HG03520 (cell line): Measurements from ENCODE around the gene CCN5.

Experiments
- ATAC-seq: cut with Tn5 transposase; IDR thresholded peaks from one replicate; pipeline ENCODE4 v1.9.1; 2021; ENCODE audit warnings: mild to moderate bottlenecking, moderate library complexity; ENCODE audit not compliant: unreplicated experiment

Gene CCN5

DNA sequence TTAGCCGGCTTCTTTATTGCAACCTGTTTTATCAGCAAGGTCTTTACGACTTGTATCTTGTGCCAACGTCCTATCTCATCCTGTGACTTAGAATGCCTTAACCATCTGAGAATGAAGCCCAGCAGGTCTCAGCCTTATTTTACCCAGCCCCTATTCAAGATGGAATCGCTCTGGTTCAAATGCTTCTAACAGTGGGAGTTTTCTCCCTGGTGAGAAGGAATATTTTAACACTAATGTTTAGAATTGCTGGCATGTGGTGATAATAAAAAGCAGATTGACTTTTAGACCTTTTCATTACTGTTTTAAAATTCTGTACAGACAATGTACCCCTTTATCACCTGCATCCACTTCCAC, 20.6 kb downstream of the CCN5 start:
- no peak for ATAC-seq

- ATAC-seq = no peak
Observed at GRCh38 chr20:44736170-44737021, 21.2 kb downstream of the CCN5 start.

DNA sequence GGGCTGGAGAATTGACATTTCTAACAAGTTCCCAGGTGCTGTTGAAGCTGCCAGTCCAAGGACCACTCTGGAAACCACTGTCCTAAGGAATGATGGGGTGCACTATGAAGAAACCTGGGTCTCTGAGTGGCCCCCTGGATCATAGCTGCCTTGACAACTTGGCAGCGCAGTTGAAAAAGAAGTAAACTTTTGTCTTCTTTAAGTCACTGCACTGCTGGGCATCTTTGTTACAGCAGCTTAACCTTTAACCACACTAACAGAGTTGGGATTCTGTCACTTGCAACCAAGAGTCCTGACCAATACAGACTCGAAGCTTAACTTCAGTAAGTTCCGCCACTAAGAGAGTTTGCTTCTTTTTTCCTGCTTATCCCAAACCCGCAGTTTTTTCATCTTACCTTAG, 21.9 kb downstream of the CCN5 start:
- no peak for ATAC-seq

- ATAC-seq = peak; percentile 73
Observed at GRCh38 chr20:44738813-44739477, 23.8 kb downstream of the CCN5 start.

DNA sequence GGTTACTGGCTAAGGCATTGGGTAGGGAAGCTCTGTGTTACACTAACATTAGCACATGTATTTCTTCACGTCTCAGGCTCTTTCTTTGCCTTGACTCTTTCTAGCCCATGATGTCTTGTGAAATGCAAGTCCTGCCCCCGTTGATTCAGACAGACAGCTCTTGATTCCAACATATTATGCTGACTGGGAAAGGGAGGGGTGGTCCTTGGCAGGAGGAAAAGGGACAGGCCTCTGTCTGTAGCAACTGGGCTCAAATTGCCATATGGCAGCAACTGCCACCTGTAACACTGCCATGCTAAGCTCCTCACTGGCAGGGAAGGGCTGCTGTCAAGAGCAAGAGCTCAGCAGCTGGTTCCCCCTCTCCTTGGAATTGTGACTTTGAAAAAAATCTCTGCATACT, 24.8 kb downstream of the CCN5 start:
- no peak for ATAC-seq

GRCh38 chr20:44742304-44743079, 27.3 kb downstream of the CCN5 start:
- ATAC-seq = no peak

DNA sequence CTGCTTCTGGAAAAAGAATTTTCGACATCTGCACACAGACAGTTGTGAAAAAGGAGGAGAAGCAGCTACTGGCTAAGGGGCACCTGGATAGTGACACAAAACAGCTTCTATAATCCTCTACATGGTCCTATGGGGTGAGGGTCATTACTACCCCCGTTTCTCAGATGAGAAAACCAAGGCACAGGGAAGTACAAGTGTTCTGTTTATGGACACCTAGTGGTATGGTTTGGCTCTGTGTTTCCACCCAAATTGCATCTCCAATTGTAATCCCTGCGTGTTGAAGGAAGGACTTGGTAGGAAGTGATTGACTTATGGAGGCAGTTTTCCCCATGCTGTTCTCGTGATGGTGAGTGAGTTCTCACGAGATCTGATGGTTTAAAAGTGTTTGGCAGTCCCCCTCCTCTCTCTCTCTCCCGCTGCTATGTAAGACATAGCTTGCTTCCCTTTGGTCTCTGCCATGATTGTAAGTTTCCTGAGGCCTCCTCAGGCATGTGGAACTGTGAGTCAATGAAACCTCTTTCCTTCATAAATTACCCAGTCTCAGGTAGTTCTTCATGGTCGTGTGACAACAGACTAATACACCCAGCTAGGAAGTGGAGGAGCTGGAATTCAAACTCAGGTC, 28.0 kb downstream of the CCN5 start:
- no peak for ATAC-seq

GRCh38 chr20:44743916-44744655, 28.9 kb downstream of the CCN5 start:
- no peak for ATAC-seq

GRCh38 chr20:44745122-44745597, 30.0 kb downstream of the CCN5 start:
- no peak for ATAC-seq

GRCh38 chr20:44745598-44746366, 30.6 kb downstream of the CCN5 start, which contains the start of gene KCNK15:
TSS of gene KCNK15 (plus strand) at chr20:44745865. CDS start at chr20:44745911, 46 bp downstream.
- no peak for ATAC-seq

DNA sequence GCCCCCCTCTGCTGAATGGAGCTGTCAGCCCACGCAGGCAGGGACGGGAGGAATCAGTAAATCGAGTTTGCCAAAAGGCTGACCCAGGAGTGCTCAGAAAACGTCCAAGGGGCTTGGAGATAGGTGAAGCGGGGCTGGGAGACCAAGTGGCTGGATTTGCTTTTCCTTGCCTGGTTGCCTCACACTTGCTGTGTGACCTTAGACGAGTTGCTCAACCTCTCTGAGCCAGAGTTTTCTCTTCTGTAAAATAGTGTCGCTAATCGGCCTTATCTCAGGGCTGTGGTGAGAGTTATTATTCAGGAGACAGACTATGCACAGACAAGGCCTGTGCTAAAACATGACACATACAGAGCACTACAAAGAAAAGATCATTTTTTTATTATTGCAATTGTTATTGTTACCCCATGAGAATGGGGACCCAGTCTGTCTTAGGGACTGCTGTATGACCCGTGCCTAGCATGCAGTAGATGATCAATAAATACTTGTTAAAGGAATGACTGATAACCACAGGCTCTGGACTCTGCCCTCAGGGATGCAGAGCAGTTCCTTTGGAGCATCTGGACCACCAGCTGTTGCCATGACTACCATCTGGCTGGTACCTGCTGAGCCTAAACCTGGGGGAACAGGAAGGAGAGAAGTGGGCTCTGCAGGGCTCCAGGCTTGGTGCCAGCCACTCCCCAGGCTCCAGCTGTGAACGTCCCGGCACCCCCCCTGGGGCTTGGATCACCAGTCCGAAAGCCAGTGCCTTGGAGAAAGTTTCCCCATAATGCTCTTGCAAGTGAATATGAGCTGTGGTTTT, 31.4 kb downstream of the CCN5 start:
- no peak for ATAC-seq

DNA sequence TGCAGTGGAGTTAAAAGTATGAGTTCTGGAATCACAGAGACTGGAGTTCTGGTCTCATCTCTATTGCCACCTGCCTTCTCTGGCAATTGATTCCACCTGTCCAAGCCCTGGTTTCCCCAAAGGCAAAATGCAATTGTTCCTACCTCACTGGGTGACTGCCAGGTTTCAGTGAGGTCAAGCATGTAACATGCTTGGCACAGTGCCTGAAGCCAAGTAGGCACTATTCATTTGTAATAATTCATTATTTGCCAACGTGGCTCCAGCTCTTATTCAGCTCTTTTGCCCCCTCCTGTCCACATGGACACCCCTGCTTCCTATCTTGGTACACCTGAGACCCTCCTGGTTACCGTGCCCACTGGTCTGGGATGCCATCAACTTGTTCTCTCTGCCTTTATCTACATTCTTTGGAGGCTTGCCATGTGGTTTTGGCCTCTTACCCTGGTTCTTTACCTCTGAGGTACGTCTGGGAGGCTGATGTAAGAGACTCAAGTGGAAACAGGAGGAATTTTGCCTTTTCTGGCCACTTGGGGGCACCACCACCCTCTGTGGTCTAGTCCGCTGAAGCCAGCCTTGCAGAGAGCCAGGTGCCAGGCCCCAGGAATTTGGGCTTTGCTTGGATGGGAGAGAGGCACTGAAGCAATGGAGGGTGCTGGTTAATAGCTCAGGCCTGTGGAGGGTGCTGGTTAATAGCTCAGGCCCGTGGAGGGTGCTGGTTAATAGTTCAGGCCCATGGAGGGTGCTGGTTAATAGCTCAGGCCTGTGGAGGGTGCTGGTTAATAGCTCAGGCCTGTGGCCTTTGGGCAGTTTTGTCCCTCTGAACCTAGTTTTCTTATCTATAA, 32.2 kb downstream of the CCN5 start:
- no peak for ATAC-seq

DNA sequence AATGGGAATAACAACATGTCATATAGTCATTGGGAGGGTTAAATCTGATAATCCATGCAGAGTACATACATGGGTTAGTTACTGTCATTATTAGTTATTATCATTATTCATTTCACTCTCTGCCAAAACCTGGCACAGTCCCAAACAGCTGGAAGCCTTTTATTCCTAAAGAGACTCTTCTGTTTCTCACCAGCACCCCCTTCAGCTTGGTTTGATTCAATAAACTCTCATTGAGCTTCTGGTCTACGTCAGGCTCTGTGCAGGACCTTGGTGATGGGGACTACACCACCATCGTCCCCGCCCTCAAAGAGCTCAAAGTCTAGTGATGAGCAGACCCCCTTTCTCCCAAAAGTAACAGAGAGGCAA, 32.8 kb downstream of the CCN5 start:
- no peak for ATAC-seq

GRCh38 chr20:44750081-44750805, 35.1 kb downstream of the CCN5 start:
- ATAC-seq = no peak

DNA sequence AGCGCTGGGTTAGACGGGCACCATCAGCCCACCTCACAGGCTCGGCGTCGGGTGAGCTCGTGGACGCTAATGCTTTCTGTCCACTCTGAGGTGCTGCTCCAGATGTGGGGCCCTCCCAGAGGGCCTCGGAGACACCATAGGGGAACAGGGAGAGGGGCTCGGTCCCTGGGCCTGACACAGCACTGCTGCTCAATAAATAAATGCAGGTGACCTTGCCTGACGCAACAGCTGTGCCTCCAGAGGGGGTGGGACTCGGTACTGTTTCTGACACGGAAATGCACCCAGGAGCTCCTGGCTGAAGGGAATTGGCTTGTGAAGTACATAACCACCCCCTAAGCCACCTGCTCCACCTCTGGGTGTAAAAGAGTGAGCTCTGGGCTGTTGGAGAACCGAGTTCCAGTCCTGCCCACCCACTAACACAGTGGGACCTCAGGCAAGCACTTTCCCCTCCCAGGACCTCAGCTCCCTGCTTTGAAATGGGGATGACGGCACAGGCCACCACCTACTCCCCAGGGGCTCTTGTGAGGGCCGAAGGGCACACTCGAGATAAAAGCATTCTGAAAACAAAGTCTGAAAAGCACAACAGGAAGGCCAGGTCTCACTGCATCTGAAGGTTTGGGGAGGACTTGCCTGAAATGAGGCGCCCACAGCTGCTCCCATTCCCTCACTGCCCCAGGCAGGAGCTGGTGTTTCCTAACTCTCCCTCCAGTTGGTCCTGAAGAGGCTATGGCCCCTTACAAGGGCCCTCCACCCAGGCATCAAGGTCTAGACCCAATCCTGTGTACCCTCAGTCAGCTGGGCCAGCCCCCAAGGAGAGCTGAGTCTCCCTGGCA, 37.1 kb downstream of the CCN5 start:
- ATAC-seq = no peak

DNA sequence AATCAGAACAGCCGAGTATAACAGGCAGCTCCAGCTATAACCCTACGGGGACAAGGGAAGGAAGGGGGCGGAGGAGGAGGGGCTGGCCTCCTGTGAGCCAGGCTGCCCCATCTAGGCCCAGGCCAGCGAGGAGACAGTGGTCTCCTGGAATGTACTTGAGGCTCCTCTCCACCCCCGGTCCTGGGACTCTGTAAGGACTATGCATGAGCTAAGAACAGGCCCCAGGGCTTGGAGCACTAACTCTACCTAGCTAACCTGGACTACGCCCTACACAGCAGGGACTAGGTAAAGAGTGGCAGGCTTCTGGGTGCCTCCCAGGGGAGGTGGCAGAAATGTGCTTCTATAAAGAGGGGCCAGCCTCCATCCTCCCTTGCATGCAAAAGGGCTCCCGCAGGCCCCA, 39.4 kb downstream of the CCN5 start:
- no peak for ATAC-seq
